H9 (cell line): ENCODE results near the gene GRHL3. TPM values are rescaled to one million over a fixed set of nuclear protein-coding genes. Genes with fewer than 3 reads are reported as not detected.

ENCODE experiments used
- DNase-seq: peaks from one replicate; pipeline ENCODE4 v3.0.0-alpha.2; 2017
- H2AFZ ChIP-seq: one replicate; pipeline ENCODE4 v1.6.1; 2013; ENCODE audit warnings: mild to moderate bottlenecking, low read length, control low read depth, moderate library complexity
- H2AK5ac ChIP-seq: 2 replicates; pipeline ENCODE4 v1.6.1; 2013; ENCODE audit warnings: low read length, control low read depth, mixed read lengths; ENCODE audit not compliant: insufficient read length
- H2BK120ac ChIP-seq: one replicate; pipeline ENCODE4 v1.6.1; 2013; ENCODE audit warnings: low read depth, mild to moderate bottlenecking, low read length, control low read depth, inconsistent platforms; ENCODE audit not compliant: poor library complexity, severe bottlenecking
- H2BK12ac ChIP-seq: 2 replicates; pipeline ENCODE4 v1.6.1; 2013; ENCODE audit warnings: low read length, control low read depth, mixed read lengths, low read depth; ENCODE audit not compliant: insufficient read length
- H2BK15ac ChIP-seq: 2 replicates; pipeline ENCODE4 v1.6.1; 2013; ENCODE audit warnings: low read depth, low read length, control low read depth
- H2BK20ac ChIP-seq: one replicate; pipeline ENCODE4 v1.6.1; 2013; ENCODE audit warnings: low read depth, mild to moderate bottlenecking, low read length, control low read depth, inconsistent platforms; ENCODE audit not compliant: poor library complexity, severe bottlenecking
- H2BK5ac ChIP-seq: 2 replicates; pipeline ENCODE4 v1.6.1; 2013; ENCODE audit warnings: low read length, control low read depth, mixed read lengths; ENCODE audit not compliant: insufficient read length
- H3K14ac ChIP-seq: 2 replicates; pipeline ENCODE4 v1.6.1; 2013; ENCODE audit warnings: low read length, control low read depth; ENCODE audit not compliant: insufficient read depth
- H3K18ac ChIP-seq: 2 replicates; pipeline ENCODE4 v1.6.1; 2013; ENCODE audit warnings: low read depth, mild to moderate bottlenecking, mixed read lengths, low read length, control low read depth; ENCODE audit not compliant: insufficient read length
- H3K23ac ChIP-seq: 2 replicates; pipeline ENCODE4 v1.6.1; 2013; ENCODE audit warnings: low read length, control low read depth, mixed read lengths, low read depth; ENCODE audit not compliant: insufficient read length
- H3K23me2 ChIP-seq: 2 replicates; pipeline ENCODE4 v1.6.1; 2013; ENCODE audit warnings: low read depth, mild to moderate bottlenecking, mixed read lengths, low read length, control low read depth; ENCODE audit not compliant: insufficient read length, poor library complexity, severe bottlenecking
- H3K27ac ChIP-seq: 2 replicates; pipeline ENCODE4 v1.5.1; 2013; ENCODE audit warnings: low read length, control low read depth, mixed read lengths, low read depth; ENCODE audit not compliant: insufficient read length
- H3K27me3 ChIP-seq: 2 replicates; pipeline ENCODE4 v1.6.1; 2013; ENCODE audit warnings: low read length, control low read depth, inconsistent platforms; ENCODE audit not compliant: insufficient read depth
- H3K4ac ChIP-seq: 2 replicates; pipeline ENCODE4 v1.6.1; 2013; ENCODE audit warnings: low read depth, mild to moderate bottlenecking, control low read depth, inconsistent platforms, low read length, moderate library complexity
- H3K4me1 ChIP-seq: 2 replicates; pipeline ENCODE4 v1.6.1; 2013; ENCODE audit warnings: low read length, control low read depth, inconsistent platforms; ENCODE audit not compliant: insufficient read depth
- H3K4me2 ChIP-seq: 2 replicates; pipeline ENCODE4 v1.6.1; 2013; ENCODE audit warnings: low read length, control low read depth, mixed read lengths; ENCODE audit not compliant: insufficient read length, insufficient read depth
- H3K56ac ChIP-seq: 2 replicates; pipeline ENCODE4 v1.6.1; 2013; ENCODE audit warnings: low read depth, mild to moderate bottlenecking, mixed read lengths, low read length, control low read depth; ENCODE audit not compliant: insufficient read length
- H3K79me1 ChIP-seq: 2 replicates; pipeline ENCODE4 v1.6.1; 2013; ENCODE audit warnings: low read depth, mild to moderate bottlenecking, moderate library complexity, low read length, control low read depth, inconsistent platforms; ENCODE audit not compliant: insufficient read depth, poor library complexity, severe bottlenecking
- H3K79me2 ChIP-seq: 2 replicates; pipeline ENCODE4 v1.6.1; 2013; ENCODE audit warnings: low read length, control low read depth, inconsistent platforms; ENCODE audit not compliant: insufficient read depth
- H3K9ac ChIP-seq: 2 replicates; pipeline ENCODE4 v1.6.1; 2013; ENCODE audit warnings: low read length, control low read depth, mixed read lengths; ENCODE audit not compliant: insufficient read length; ENCODE audit errors: extremely low read depth
- H3K9me3 ChIP-seq: one replicate; pipeline ENCODE4 v1.6.1; 2013; ENCODE audit warnings: low read depth, low read length, inconsistent platforms; ENCODE audit not compliant: control insufficient read depth
- H3T11ph ChIP-seq: one replicate; pipeline ENCODE4 v1.6.1; 2013; ENCODE audit warnings: mild to moderate bottlenecking, low read length, control low read depth, inconsistent platforms
- H4K20me1 ChIP-seq: one replicate; pipeline ENCODE4 v1.6.1; 2013; ENCODE audit not compliant: control insufficient read depth, insufficient read length, insufficient read depth
- H4K5ac ChIP-seq: 2 replicates; pipeline ENCODE4 v1.6.1; 2013; ENCODE audit warnings: low read depth, mild to moderate bottlenecking, mixed read lengths, low read length, control low read depth; ENCODE audit not compliant: insufficient read length
- H4K8ac ChIP-seq: replicated peaks from 2 replicates; pipeline ENCODE4 v1.6.1; 2013; ENCODE audit warnings: low read length, control low read depth, mixed read lengths, low read depth; ENCODE audit not compliant: insufficient read length
- H4K91ac ChIP-seq: 2 replicates; pipeline ENCODE4 v1.6.1; 2013; ENCODE audit warnings: low read depth, mild to moderate bottlenecking, moderate library complexity, mixed read lengths, low read length, control low read depth; ENCODE audit not compliant: insufficient read length
- H3K27ac Mint-ChIP-seq, 3 experiments: 2 replicates in 2 of 3; 3 replicates in 1 of 3; pipeline ENCODE4 v1.8.0; 2020 to 2021; ENCODE audit warnings: mixed read lengths in 3 of 3, mild to moderate bottlenecking in 1 of 3, moderate library complexity in 1 of 3
- H3K27me3 Mint-ChIP-seq: 2 replicates; pipeline ENCODE4 v1.8.0; 2021; ENCODE audit warnings: low read depth, mild to moderate bottlenecking, moderate library complexity, mixed read lengths
- H3K36me3 Mint-ChIP-seq, 3 experiments: 2 replicates in 2 of 3; 3 replicates in 1 of 3; pipeline ENCODE4 v1.8.0; 2020 to 2021; ENCODE audit warnings: low read depth in 3 of 3, mixed read lengths in 3 of 3; ENCODE audit not compliant: insufficient read depth in 1 of 3
- H3K4me1 Mint-ChIP-seq, 2 experiments: 2 replicates each; pipeline ENCODE4 v1.8.0; 2020; ENCODE audit warnings: mixed read lengths in 2 of 2
- H3K4me3 Mint-ChIP-seq, 2 experiments: 2 replicates in 1 of 2; 3 replicates in 1 of 2; pipeline ENCODE4 v1.8.0; 2020 to 2021; ENCODE audit warnings: mild to moderate bottlenecking in 2 of 2, mixed read lengths in 2 of 2, moderate library complexity in 1 of 2
- H3K9me3 Mint-ChIP-seq, 2 experiments: 2 replicates in 1 of 2; 3 replicates in 1 of 2; pipeline ENCODE4 v1.8.0; 2020; ENCODE audit warnings: mild to moderate bottlenecking in 2 of 2, mixed read lengths in 2 of 2, moderate library complexity in 1 of 2
- CTCF ChIP-seq: fragments of 200-600 bp; sonication (generic); conservative IDR thresholded peaks from 3 replicates; pipeline ENCODE4 v1.8.0; 2021; ENCODE audit warnings: antibody characterized with exemption, mild to moderate bottlenecking
- WGBS: extraction: QIAGEN DNeasy Blood & Tissue Kit; methylation state at CpG from one replicate; pipeline ENCODE4 v1.1.7; 2013; ENCODE audit warnings: missing lambda C conversion rate, low lambda C conversion rate, mixed read lengths; ENCODE audit not compliant: insufficient read length; ENCODE audit errors: extremely low coverage; 5-methylcytosine and 5-hydroxymethylcytosine counted together
- total RNA-seq: library from RNA; stranded (reverse); gene quantifications from 2 replicates; pipeline ENCODE4 v1.2.1, GENCODE V29; 2021

GRHL3 gene
- total RNA-seq, 1 experiment from 2014 or later: 3.5 TPM

- peak overlapping the region; percentile 6 for H3K18ac ChIP-seq
- no peak overlapping the region for H4K5ac ChIP-seq
- peak overlapping the region; percentile 85 for H3K4me2 ChIP-seq
- no peak overlapping the region for H3K27ac ChIP-seq
- peak overlapping the region; percentile 76 to 86 for H3K4me3 Mint-ChIP-seq
- peaks cover 60% of the 10 kb centered on the region for H3K27me3 Mint-ChIP-seq
- no peak overlapping the region for H2BK12ac ChIP-seq
- DNase-seq: peak; percentile 59
- H2BK20ac ChIP-seq: no peak overlapping the region
- H3K14ac ChIP-seq: no peak overlapping the region
- H3K9me3 ChIP-seq: no peaks in the 10 kb centered on the region
- H3K27ac Mint-ChIP-seq: peak overlapping the region in 1 of 3 experiments; percentile 49; a peak in 1 of 7 replicates
- no CpG with 5 or more reads among the region's 72 CpGs for WGBS
- no peak overlapping the region for H2AK5ac ChIP-seq
- no peak overlapping the region for H2BK15ac ChIP-seq
- H3K79me2 ChIP-seq: no peaks in the 10 kb centered on the region
- no peak overlapping the region for H3K9ac ChIP-seq
- H2AFZ ChIP-seq: no peak overlapping the region
- H3K56ac ChIP-seq: no peak overlapping the region
- no peaks in the 10 kb centered on the region; a peak in 1 of 5 replicates for H3K9me3 Mint-ChIP-seq
- no peaks in the 10 kb centered on the region for H3K4me1 ChIP-seq
- no peak overlapping the region for H2BK120ac ChIP-seq
- no peak overlapping the region for H3T11ph ChIP-seq
- H3K23ac ChIP-seq: no peak overlapping the region
- H4K8ac ChIP-seq: no peak overlapping the region
- H4K20me1 ChIP-seq: peaks cover 3% of the 10 kb centered on the region
- H3K79me1 ChIP-seq: no peaks in the 10 kb centered on the region
- H4K91ac ChIP-seq: no peak overlapping the region
- peaks cover 15% of the 10 kb centered on the region for H3K23me2 ChIP-seq
- TF ChIP-seq CTCF: no peak
- H3K4ac ChIP-seq: no peak overlapping the region
- H3K27me3 ChIP-seq: peaks cover 8% of the 10 kb centered on the region; the same call in 1 of the 2 replicates
- H2BK5ac ChIP-seq: no peak overlapping the region
- H3K36me3 Mint-ChIP-seq: no peaks in the 10 kb centered on the region
- H3K4me1 Mint-ChIP-seq: peaks cover 51 to 61% of the 10 kb centered on the region in 2 experiments
These were observed 2.7 kb downstream of the GRHL3 start for GRCh38 chr1:24321697-24322469.
